GM23338 (cell line): Measurements from ENCODE around the gene PAQR9. TPM values are rescaled to one million over a fixed set of nuclear protein-coding genes. Genes with fewer than 3 reads are reported as not detected.

Experiments
- ATAC-seq: fragments of 200-7000 bp; cut with Tn5 transposase; 3 replicates; pipeline ENCODE4 v1.9.1; 2020
- DNase-seq: peaks from one replicate; pipeline ENCODE4 v3.0.0-alpha.2; 2015; ENCODE audit warnings: low spot score
- H2AFZ ChIP-seq: fragments of 200-600 bp; sonication (generic); 2 replicates; pipeline ENCODE4 v1.8.0; 2016; ENCODE audit warnings: antibody characterized with exemption, mild to moderate bottlenecking, moderate library complexity
- H3F3A ChIP-seq: fragments of 200-600 bp; sonication (generic); replicated peaks from 2 replicates; pipeline ENCODE4 v1.8.0; 2017; ENCODE audit warnings: antibody characterized with exemption, mixed run types, low read depth
- H3K27ac ChIP-seq: fragments of 200-600 bp; sonication (generic); 2 replicates; pipeline ENCODE4 v1.6.1; 2016; ENCODE audit warnings: low read depth
- H3K27me3 ChIP-seq: fragments of 200-600 bp; sonication (generic); 2 replicates; pipeline ENCODE4 v1.8.0; 2016; ENCODE audit warnings: mild to moderate bottlenecking, mixed run types, moderate library complexity; ENCODE audit not compliant: insufficient read depth
- H3K36me3 ChIP-seq: fragments of 200-600 bp; sonication (generic); 2 replicates; pipeline ENCODE4 v1.8.0; 2016; ENCODE audit warnings: mild to moderate bottlenecking; ENCODE audit not compliant: insufficient read depth
- H3K4me1 ChIP-seq: fragments of 200-600 bp; sonication (generic); 2 replicates; pipeline ENCODE4 v1.8.0; 2016; ENCODE audit warnings: mild to moderate bottlenecking, moderate library complexity; ENCODE audit not compliant: insufficient read depth
- H3K4me2 ChIP-seq: fragments of 200-600 bp; sonication (generic); 2 replicates; pipeline ENCODE4 v1.7.1; 2017; ENCODE audit warnings: mixed run types
- H3K4me3 ChIP-seq: fragments of 200-600 bp; sonication (generic); 2 replicates; pipeline ENCODE4 v1.6.1; 2016; ENCODE audit warnings: mixed run types
- H3K79me2 ChIP-seq: fragments of 200-600 bp; sonication (generic); replicated peaks from 2 replicates; pipeline ENCODE4 v1.8.0; 2017; ENCODE audit warnings: mild to moderate bottlenecking; ENCODE audit not compliant: insufficient read depth
- H3K9me2 ChIP-seq: fragments of 200-600 bp; sonication (generic); 2 replicates; pipeline ENCODE4 v1.8.0; 2017; ENCODE audit not compliant: insufficient read depth
- H4K20me1 ChIP-seq: fragments of 200-600 bp; sonication (generic); replicated peaks from 2 replicates; pipeline ENCODE4 v1.8.0; 2017; ENCODE audit warnings: mild to moderate bottlenecking; ENCODE audit not compliant: insufficient read depth
- H3K27ac Mint-ChIP-seq: 2 replicates; pipeline ENCODE4 v1.8.0; 2020; ENCODE audit warnings: inconsistent platforms, mild to moderate bottlenecking, moderate library complexity, mixed read lengths
- H3K27me3 Mint-ChIP-seq: 3 replicates; pipeline ENCODE4 v1.8.0; 2022; ENCODE audit warnings: low read depth, mild to moderate bottlenecking, moderate library complexity, mixed read lengths, inconsistent platforms; ENCODE audit not compliant: insufficient read depth, poor library complexity
- H3K36me3 Mint-ChIP-seq: 3 replicates; pipeline ENCODE4 v1.8.0; 2021; ENCODE audit warnings: low read depth, mild to moderate bottlenecking, inconsistent platforms, moderate library complexity, mixed read lengths
- H3K4me1 Mint-ChIP-seq: 3 replicates; pipeline ENCODE4 v1.8.0; 2020; ENCODE audit warnings: mild to moderate bottlenecking, inconsistent platforms, mixed read lengths
- H3K4me3 Mint-ChIP-seq: 3 replicates; pipeline ENCODE4 v1.8.0; 2021; ENCODE audit warnings: moderate library complexity, mild to moderate bottlenecking, inconsistent platforms, mixed read lengths
- H3K9me3 Mint-ChIP-seq: 3 replicates; pipeline ENCODE4 v1.8.0; 2020; ENCODE audit warnings: moderate library complexity, mild to moderate bottlenecking, inconsistent platforms, mixed read lengths
- CREB1 ChIP-seq: fragments of 250-450 bp; sonication (Bioruptor Pico); IDR thresholded peaks from 2 replicates; pipeline ENCODE4 v1.5.0; 2020; ENCODE audit warnings: low read depth, mild to moderate bottlenecking, moderate library complexity
- EZH2 ChIP-seq: fragments of 200-600 bp; sonication (generic); IDR thresholded peaks from one replicate; pipeline ENCODE4 v1.8.0; 2017; ENCODE audit warnings: antibody characterized with exemption, mild to moderate bottlenecking, low read depth; ENCODE audit not compliant: unreplicated experiment
- EZH2phosphoT487 ChIP-seq: fragments of 200-600 bp; sonication (generic); IDR thresholded peaks from one replicate; pipeline ENCODE4 v1.8.1; 2018; ENCODE audit warnings: antibody characterized with exemption; ENCODE audit not compliant: unreplicated experiment
- POLR2AphosphoS5 ChIP-seq: IDR thresholded peaks from 2 replicates; pipeline ENCODE4 v1.6.1; 2016; ENCODE audit warnings: antibody characterized with exemption, low read depth
- ZNF114 ChIP-seq: fragments of 250-450 bp; sonication (Bioruptor Pico); IDR thresholded peaks from 2 replicates; pipeline ENCODE4 v1.5.0; 2020; ENCODE audit warnings: mild to moderate bottlenecking, moderate library complexity
- ZNF331 ChIP-seq: fragments of 250-450 bp; sonication (Bioruptor Pico); IDR thresholded peaks from 2 replicates; pipeline ENCODE4 v1.5.0; 2020; ENCODE audit warnings: low read depth, mild to moderate bottlenecking, moderate library complexity
- polyA plus RNA-seq: library from polyadenylated mRNA; unstranded; fragments of >200 nt; fragmentation: Nextera tagmentation; extraction: Ambion mirVana; gene quantifications from 2 replicates; pipeline ENCODE4 v1.2.1, GENCODE V29; 2016
- total RNA-seq: library from RNA; depleted of rRNA; stranded (reverse); fragments of >200 nt; shearing (Covaris generic); gene quantifications from 2 replicates; pipeline ENCODE4 v1.2.3, GENCODE V29; 2014
- TF ChIP-seq, protein P1 (sequence below): fragments of 250-450 bp; sonication (Bioruptor Pico); IDR thresholded peaks from 2 replicates; pipeline ENCODE4 v1.5.0; 2020; ENCODE audit warnings: mild to moderate bottlenecking, moderate library complexity
- TF ChIP-seq, protein P2 (sequence below): IDR thresholded peaks from one replicate; pipeline ENCODE4 v1.6.1; 2018; ENCODE audit warnings: antibody characterized with exemption; ENCODE audit not compliant: unreplicated experiment
- TF ChIP-seq, protein P3 (sequence below), 2 experiments: fragments of 200-600 bp in 1 of 2; sonication (generic) in 1 of 2; conservative IDR thresholded peaks; 2 replicates each; pipeline versions ENCODE4 v1.5.1 to v1.6.1; 2016 to 2017; ENCODE audit warnings: antibody characterized with exemption in 2 of 2, low read depth in 2 of 2, mild to moderate bottlenecking in 2 of 2, moderate library complexity in 1 of 2

Gene PAQR9
- total and polyA plus RNA-seq, 2 experiments from 2014 or later, result 2.0 to 2.3 TPM

DNA sequence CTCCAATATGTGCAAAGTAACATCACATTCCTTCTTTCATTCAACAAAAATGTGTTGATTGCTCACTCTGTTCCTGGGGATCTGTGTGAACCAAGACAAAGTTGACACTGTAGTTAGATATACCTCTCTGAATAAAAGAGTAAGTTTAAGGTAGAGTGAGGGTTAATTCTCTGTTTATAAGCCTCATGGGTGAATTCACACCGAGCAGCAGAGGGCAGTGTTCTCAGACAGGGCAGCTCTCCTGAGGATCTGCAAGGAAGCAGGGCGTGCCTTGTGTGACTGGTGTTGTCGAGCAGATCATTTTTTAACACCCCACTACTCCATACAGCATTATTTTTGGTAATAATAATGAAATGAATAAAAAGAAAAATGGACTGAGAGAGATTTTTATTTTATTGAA lies 34.4 kb downstream of the PAQR9 start:
- DNase-seq, result peak; percentile 83
- Histone ChIP-seq H2AFZ (no peak overlapping the region), H3K4me2 (no peak overlapping the region)

DNA sequence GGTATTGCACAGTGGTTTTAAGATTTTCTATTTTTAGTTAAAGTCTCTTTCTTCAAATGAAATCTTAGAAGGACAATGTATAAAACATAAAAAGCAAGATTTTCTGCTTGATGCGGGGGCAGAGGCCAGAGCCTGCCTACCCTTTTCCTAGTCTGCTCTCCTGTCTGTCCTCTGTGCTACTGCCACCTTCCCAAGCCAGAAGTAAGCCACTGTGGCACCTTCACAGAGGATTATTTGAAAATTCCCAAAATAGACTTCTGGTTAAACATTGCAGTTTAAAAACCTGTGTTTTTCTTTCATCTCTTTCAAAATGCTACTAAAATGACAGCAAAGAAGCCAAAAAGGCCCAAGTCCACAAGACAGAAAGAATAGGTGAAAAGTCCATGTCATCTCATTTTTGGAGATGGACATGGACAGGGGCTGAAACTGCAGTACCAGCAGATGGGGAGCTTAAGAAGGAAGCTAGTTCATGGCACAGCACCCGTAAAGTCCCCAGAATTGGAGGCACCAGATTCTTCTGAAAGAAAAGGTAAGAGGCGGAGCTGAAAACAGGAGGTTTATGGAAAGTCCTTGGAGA lies 37.0 kb downstream of the PAQR9 start:
- H3K79me2 ChIP-seq, result no peaks in the 10 kb centered on the region
- H3K27ac Mint-ChIP-seq, result no peak overlapping the region
- no peaks in the 10 kb centered on the region; the same call in 2 of the 3 replicates for H3K36me3 Mint-ChIP-seq
- no peaks in the 10 kb centered on the region for H3K4me1 ChIP-seq
- no peaks in the 10 kb centered on the region for H3K9me2 ChIP-seq
- H3K4me3 Mint-ChIP-seq, result no peak overlapping the region
- no peak overlapping the region for H3K27ac ChIP-seq
- H3F3A ChIP-seq, result no peaks in the 10 kb centered on the region
- no peak overlapping the region for H3K4me3 ChIP-seq
- no peaks in the 10 kb centered on the region for H3K27me3 Mint-ChIP-seq
- no peaks in the 10 kb centered on the region for H4K20me1 ChIP-seq
- ATAC-seq, result no peak
- no peak for DNase-seq
- H2AFZ ChIP-seq, result peak overlapping the region; percentile 90
- no peaks in the 10 kb centered on the region for H3K4me1 Mint-ChIP-seq
- TF ChIP-seq EZH2phosphoT487 (no peak), ZNF114 (CRISPR knock-in tag) (no peak)
- TF ChIP-seq, protein P1, sequence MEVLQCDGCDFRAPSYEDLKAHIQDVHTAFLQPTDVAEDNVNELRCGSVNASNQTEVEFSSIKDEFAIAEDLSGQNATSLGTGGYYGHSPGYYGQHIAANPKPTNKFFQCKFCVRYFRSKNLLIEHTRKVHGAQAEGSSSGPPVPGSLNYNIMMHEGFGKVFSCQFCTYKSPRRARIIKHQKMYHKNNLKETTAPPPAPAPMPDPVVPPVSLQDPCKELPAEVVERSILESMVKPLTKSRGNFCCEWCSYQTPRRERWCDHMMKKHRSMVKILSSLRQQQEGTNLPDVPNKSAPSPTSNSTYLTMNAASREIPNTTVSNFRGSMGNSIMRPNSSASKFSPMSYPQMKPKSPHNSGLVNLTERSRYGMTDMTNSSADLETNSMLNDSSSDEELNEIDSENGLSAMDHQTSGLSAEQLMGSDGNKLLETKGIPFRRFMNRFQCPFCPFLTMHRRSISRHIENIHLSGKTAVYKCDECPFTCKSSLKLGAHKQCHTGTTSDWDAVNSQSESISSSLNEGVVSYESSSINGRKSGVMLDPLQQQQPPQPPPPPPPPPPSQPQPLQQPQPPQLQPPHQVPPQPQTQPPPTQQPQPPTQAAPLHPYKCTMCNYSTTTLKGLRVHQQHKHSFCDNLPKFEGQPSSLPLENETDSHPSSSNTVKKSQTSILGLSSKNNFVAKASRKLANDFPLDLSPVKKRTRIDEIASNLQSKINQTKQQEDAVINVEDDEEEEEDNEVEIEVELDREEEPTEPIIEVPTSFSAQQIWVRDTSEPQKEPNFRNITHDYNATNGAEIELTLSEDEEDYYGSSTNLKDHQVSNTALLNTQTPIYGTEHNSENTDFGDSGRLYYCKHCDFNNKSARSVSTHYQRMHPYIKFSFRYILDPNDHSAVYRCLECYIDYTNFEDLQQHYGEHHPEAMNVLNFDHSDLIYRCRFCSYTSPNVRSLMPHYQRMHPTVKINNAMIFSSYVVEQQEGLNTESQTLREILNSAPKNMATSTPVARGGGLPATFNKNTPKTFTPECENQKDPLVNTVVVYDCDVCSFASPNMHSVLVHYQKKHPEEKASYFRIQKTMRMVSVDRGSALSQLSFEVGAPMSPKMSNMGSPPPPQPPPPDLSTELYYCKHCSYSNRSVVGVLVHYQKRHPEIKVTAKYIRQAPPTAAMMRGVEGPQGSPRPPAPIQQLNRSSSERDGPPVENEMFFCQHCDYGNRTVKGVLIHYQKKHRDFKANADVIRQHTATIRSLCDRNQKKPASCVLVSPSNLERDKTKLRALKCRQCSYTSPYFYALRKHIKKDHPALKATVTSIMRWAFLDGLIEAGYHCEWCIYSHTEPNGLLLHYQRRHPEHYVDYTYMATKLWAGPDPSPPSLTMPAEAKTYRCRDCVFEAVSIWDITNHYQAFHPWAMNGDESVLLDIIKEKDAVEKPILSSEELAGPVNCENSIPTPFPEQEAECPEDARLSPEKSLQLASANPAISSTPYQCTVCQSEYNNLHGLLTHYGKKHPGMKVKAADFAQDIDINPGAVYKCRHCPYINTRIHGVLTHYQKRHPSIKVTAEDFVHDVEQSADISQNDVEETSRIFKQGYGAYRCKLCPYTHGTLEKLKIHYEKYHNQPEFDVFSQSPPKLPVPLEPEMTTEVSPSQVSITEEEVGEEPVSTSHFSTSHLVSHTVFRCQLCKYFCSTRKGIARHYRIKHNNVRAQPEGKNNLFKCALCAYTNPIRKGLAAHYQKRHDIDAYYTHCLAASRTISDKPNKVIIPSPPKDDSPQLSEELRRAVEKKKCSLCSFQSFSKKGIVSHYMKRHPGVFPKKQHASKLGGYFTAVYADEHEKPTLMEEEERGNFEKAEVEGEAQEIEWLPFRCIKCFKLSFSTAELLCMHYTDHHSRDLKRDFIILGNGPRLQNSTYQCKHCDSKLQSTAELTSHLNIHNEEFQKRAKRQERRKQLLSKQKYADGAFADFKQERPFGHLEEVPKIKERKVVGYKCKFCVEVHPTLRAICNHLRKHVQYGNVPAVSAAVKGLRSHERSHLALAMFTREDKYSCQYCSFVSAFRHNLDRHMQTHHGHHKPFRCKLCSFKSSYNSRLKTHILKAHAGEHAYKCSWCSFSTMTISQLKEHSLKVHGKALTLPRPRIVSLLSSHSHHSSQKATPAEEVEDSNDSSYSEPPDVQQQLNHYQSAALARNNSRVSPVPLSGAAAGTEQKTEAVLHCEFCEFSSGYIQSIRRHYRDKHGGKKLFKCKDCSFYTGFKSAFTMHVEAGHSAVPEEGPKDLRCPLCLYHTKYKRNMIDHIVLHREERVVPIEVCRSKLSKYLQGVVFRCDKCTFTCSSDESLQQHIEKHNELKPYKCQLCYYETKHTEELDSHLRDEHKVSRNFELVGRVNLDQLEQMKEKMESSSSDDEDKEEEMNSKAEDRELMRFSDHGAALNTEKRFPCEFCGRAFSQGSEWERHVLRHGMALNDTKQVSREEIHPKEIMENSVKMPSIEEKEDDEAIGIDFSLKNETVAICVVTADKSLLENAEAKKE (CRISPR knock-in tag), result no peak
- TF ChIP-seq, protein P2, sequence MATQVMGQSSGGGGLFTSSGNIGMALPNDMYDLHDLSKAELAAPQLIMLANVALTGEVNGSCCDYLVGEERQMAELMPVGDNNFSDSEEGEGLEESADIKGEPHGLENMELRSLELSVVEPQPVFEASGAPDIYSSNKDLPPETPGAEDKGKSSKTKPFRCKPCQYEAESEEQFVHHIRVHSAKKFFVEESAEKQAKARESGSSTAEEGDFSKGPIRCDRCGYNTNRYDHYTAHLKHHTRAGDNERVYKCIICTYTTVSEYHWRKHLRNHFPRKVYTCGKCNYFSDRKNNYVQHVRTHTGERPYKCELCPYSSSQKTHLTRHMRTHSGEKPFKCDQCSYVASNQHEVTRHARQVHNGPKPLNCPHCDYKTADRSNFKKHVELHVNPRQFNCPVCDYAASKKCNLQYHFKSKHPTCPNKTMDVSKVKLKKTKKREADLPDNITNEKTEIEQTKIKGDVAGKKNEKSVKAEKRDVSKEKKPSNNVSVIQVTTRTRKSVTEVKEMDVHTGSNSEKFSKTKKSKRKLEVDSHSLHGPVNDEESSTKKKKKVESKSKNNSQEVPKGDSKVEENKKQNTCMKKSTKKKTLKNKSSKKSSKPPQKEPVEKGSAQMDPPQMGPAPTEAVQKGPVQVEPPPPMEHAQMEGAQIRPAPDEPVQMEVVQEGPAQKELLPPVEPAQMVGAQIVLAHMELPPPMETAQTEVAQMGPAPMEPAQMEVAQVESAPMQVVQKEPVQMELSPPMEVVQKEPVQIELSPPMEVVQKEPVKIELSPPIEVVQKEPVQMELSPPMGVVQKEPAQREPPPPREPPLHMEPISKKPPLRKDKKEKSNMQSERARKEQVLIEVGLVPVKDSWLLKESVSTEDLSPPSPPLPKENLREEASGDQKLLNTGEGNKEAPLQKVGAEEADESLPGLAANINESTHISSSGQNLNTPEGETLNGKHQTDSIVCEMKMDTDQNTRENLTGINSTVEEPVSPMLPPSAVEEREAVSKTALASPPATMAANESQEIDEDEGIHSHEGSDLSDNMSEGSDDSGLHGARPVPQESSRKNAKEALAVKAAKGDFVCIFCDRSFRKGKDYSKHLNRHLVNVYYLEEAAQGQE, result no peak
- H3K27me3 ChIP-seq, result no peaks in the 10 kb centered on the region
- H3K9me3 Mint-ChIP-seq, result peaks cover 10% of the 10 kb centered on the region; the same call in 2 of the 3 replicates
- no peak overlapping the region for H3K4me2 ChIP-seq
- no peaks in the 10 kb centered on the region for H3K36me3 ChIP-seq

More for the DNA sequence above, 34.4 kb downstream of the PAQR9 start:
- Histone ChIP-seq H3K27me3 (no peaks in the 10 kb centered on the region), H3F3A (no peaks in the 10 kb centered on the region), H3K4me1 (peaks cover 4% of the 10 kb centered on the region; the same call in 1 of the 2 replicates), H3K79me2 (no peaks in the 10 kb centered on the region), H4K20me1 (no peaks in the 10 kb centered on the region), H3K36me3 (no peaks in the 10 kb centered on the region), H3K9me2 (no peaks in the 10 kb centered on the region), H3K27ac (no peak overlapping the region), H3K4me3 (no peak overlapping the region)
- no peak overlapping the region for H3K27ac Mint-ChIP-seq
- peak; percentile 94 for ATAC-seq
- peaks cover 5% of the 10 kb centered on the region; the same call in 1 of the 3 replicates for H3K9me3 Mint-ChIP-seq
- H3K27me3 Mint-ChIP-seq, result no peaks in the 10 kb centered on the region
- H3K4me3 Mint-ChIP-seq, result no peak overlapping the region
- no peak for TF ChIP-seq CREB1 (CRISPR knock-in tag)
- TF ChIP-seq, protein P3, sequence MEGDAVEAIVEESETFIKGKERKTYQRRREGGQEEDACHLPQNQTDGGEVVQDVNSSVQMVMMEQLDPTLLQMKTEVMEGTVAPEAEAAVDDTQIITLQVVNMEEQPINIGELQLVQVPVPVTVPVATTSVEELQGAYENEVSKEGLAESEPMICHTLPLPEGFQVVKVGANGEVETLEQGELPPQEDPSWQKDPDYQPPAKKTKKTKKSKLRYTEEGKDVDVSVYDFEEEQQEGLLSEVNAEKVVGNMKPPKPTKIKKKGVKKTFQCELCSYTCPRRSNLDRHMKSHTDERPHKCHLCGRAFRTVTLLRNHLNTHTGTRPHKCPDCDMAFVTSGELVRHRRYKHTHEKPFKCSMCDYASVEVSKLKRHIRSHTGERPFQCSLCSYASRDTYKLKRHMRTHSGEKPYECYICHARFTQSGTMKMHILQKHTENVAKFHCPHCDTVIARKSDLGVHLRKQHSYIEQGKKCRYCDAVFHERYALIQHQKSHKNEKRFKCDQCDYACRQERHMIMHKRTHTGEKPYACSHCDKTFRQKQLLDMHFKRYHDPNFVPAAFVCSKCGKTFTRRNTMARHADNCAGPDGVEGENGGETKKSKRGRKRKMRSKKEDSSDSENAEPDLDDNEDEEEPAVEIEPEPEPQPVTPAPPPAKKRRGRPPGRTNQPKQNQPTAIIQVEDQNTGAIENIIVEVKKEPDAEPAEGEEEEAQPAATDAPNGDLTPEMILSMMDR (conservative IDR thresholded peaks at IDR 0.05; ENCODE audit: low read depth in 2 of 2), result peak; percentile 80 to 88
- no peak for TF ChIP-seq ZNF331 (CRISPR knock-in tag)
- TF ChIP-seq EZH2, result no peak
- TF ChIP-seq POLR2AphosphoS5, result no peak
- peaks cover 6% of the 10 kb centered on the region; the same call in 2 of the 3 replicates for H3K4me1 Mint-ChIP-seq
- H3K36me3 Mint-ChIP-seq, result no peaks in the 10 kb centered on the region; the same call in 2 of the 3 replicates
